ENCODE results near the gene KCNN3.

KCNN3 gene

GRCh38 chr1:154848983-154849382 lies 21.1 kb downstream of the KCNN3 start:
- DNase-seq, result peak in 5 of 42 donors; percentile 42 to 72 (median 49)
- intact Hi-C loops (cut with DNase I), result no loop called here

- peak; percentile 57 to 90 (median 79) for DNase-seq
- intact Hi-C loops (cut with DNase I), result no loop called here
Observed at GRCh38 chr1:154847891-154848290, 22.2 kb downstream of the KCNN3 start.

GRCh38 chr1:154846565-154847442 lies 23.3 kb downstream of the KCNN3 start:
- intact Hi-C loops (cut with DNase I), result no loop called here
- DNase-seq, result peak in 41 of 42 donors; percentile 33 to 83 (median 67)

GRCh38 chr1:154845879-154846278 lies 24.2 kb downstream of the KCNN3 start:
- DNase-seq, result peak in 9 of 42 donors; percentile 16 to 61 (median 37)
- intact Hi-C loops (cut with DNase I), result no loop called here

GRCh38 chr1:154845174-154845573 lies 24.9 kb downstream of the KCNN3 start:
- intact Hi-C loops (cut with DNase I), result no loop called here

GRCh38 chr1:154844297-154844681 lies 25.8 kb downstream of the KCNN3 start:
- intact Hi-C loops (cut with DNase I), result no loop called here
- no peak for DNase-seq

More at GRCh38 chr1:154845174-154845573, 24.9 kb downstream of the KCNN3 start:
- DNase-seq, result peak in 2 of 42 donors; percentile 37 to 63

- no peak for DNase-seq
- intact Hi-C loops (cut with DNase I), result no loop called here
Observed at GRCh38 chr1:154843636-154844296, 26.3 kb downstream of the KCNN3 start.

- no peak for DNase-seq
- intact Hi-C loops (cut with DNase I), result no loop called here
Observed at GRCh38 chr1:154842635-154843034, 27.4 kb downstream of the KCNN3 start.

GRCh38 chr1:154841384-154841783 lies 28.7 kb downstream of the KCNN3 start:
- DNase-seq, result no peak
- intact Hi-C loops (cut with DNase I), result no loop called here

- no peak for DNase-seq
- intact Hi-C loops (cut with DNase I), result no loop called here
Observed at GRCh38 chr1:154840269-154841176, 29.6 kb downstream of the KCNN3 start.

- intact Hi-C loops (cut with DNase I), result no loop called here
- DNase-seq, result no peak
Observed at GRCh38 chr1:154839691-154840090, 30.4 kb downstream of the KCNN3 start.

- no peak for DNase-seq
- intact Hi-C loops (cut with DNase I), result no loop called here
Observed at GRCh38 chr1:154838988-154839387, 31.1 kb downstream of the KCNN3 start.

GRCh38 chr1:154838461-154838860 lies 31.6 kb downstream of the KCNN3 start:
- peak in 1 of 42 donors; percentile 24 for DNase-seq
- intact Hi-C loops (cut with DNase I), result no loop called here

GRCh38 chr1:154837672-154838171 lies 32.4 kb downstream of the KCNN3 start:
- DNase-seq, result peak in 1 of 42 donors; percentile 28
- intact Hi-C loops (cut with DNase I), result no loop called here

- no peak for DNase-seq
Observed at GRCh38 chr1:154837034-154837671, 32.9 kb downstream of the KCNN3 start.

GRCh38 chr1:154835531-154836324 lies 34.4 kb downstream of the KCNN3 start:
- DNase-seq, result no peak
- intact Hi-C loops (cut with DNase I), result no loop called here

More at GRCh38 chr1:154837034-154837671, 32.9 kb downstream of the KCNN3 start:
- intact Hi-C loops (cut with DNase I), result no loop called here

GRCh38 chr1:154833841-154834240 lies 36.2 kb downstream of the KCNN3 start:
- intact Hi-C loops (cut with DNase I), result no loop called here
- DNase-seq, result no peak

GRCh38 chr1:154833209-154833608 lies 36.9 kb downstream of the KCNN3 start:
- DNase-seq, result no peak
- intact Hi-C loops (cut with DNase I), result no loop called here

All from head of caudate nucleus (tissue), 42 donors.